GM21390 (cell line): ENCODE measurements around the gene SPATA2L.

Source experiments
- ATAC-seq: cut with Tn5 transposase; IDR thresholded peaks from one replicate; pipeline ENCODE4 v1.9.1; 2021; ENCODE audit not compliant: unreplicated experiment

SPATA2L gene, protein sequence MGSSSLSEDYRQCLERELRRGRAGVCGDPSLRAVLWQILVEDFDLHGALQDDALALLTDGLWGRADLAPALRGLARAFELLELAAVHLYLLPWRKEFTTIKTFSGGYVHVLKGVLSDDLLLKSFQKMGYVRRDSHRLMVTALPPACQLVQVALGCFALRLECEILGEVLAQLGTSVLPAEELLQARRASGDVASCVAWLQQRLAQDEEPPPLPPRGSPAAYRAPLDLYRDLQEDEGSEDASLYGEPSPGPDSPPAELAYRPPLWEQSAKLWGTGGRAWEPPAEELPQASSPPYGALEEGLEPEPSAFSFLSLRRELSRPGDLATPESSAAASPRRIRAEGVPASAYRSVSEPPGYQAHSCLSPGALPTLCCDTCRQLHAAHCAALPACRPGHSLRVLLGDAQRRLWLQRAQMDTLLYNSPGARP

DNA sequence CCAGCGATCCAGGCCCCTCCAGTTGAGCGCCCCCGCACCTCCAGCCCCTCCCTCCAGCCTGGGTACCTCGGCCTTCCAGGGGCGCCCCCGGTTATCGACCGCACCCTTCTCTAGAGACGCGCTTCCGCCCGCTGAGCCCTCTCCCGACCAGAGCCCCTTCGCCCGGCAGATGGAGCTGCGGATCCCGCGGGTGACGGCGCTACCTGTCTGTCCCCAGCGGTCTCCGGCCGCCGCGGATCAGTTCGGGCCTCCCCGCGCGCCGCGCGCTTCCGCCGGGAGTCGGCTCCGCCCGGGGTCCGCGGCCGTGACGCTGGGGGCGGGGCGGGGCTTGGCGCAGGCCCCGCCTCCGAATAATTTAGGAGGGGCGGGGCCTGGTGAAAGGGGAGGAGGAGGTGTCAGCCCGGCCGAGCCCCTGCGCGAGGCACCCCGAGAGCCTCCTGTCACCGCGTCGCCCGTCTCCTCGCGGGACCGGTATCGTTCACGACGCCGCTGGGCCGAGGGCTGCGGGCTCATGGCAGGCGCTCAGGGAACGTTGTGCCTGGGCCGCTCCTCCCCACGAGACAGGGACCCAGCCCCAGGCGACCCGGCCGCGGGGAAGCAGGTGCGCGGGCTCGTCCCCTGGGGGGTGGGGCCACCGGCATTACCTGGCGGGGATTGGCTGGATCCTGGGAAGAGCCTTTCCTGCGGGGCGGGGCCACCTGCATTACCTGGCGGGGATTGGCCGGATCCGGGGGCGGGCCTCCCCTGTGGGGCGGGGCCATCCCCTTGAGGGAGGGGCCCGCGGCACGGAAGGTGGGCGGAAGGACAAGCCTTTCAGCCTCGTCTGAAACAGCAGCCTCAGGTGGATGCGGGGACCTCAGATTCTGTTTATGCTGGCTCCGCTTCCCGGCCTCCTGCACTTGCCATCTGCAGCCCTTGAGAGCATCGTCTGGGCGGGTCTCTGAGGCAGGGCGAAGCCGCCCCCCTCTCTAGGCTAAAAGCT lies at the start of gene SPATA2L:
SPATA2L (minus strand) TSS at position 281 of the 982 bp plus-strand sequence. CDS start 473 bp downstream, outside the sequence.
- peak; percentile 63 for ATAC-seq

GRCh38 chr16:89749637-89750036 lies 48.1 kb upstream of the SPATA2L start:
- ATAC-seq: no peak

GRCh38 chr16:89748921-89749320 lies 47.4 kb upstream of the SPATA2L start:
- ATAC-seq: no peak

GRCh38 chr16:89748076-89748475 lies 46.6 kb upstream of the SPATA2L start:
- ATAC-seq: no peak

- no peak for ATAC-seq
Measured at GRCh38 chr16:89746043-89746442, 44.5 kb upstream of the SPATA2L start.

DNA sequence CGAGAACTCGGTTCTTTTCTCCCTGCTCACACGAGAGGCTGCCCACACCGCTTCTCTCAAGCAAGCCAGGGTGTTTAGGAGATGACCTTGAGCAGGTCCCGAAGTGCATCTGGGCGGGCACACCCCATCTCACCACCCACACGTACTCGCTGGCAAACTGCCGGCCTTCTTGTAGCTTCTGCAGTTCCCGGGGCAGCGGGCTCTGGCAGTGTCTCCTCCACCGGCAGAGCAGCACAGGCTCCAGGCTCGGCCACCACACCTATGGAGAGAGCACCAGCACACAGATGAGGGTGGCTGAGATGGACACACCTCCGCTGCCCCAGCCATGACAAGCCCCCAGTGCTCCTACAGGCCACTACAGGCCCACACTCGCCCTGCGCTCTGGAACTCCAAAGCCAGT lies 43.3 kb upstream of the SPATA2L start:
- no peak for ATAC-seq

DNA sequence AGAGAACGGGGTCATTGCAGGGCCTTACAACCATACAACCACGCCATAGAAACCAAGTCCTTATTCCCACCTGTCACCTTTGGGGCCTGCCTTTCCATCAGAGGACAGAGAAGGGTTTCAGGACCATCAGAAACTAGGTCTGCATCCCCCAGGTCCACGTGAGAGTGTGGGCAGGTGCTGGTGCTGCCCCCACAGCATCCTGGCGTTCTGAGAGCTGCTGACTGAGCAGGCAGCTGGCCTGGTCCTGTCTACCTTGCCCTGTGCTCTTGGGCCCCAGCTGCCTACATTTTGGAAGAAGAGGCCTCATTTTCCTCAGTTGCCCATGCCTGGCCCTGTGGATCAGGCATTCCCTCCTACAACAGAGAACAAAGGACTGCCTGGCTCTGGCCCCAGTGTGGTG lies 41.4 kb upstream of the SPATA2L start:
- no peak for ATAC-seq

DNA sequence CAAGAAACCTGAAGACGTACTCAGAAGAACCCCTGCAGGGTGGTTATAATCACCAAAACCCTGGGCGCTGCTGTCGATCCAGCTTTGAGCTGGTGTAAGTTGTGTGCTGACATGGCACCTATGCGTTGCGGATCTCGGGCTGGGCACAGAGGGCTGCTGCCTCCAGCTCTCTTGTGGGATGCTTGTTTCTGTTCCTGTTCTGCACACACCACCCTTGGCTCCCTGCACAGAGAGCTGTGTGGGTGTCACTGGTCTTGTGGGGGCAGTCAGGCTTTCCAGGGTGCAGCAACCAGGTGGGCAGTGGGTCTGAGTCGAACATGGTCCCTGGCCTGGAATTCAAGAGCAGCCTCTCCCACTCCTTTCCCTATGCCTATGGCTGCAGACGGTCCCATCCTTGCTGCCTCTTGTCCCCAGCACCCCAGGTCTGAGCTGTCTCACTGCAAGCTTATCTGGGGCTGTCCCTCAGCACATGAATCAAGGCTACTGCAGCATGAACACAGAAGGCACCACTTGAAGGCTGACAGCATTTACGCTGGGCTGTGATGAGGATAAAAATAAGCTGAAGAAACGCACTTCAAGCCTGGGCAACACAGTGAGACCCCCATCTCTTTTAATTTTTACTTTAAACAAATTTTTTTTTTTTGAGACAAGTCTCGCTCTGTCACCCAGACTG lies 40.0 kb upstream of the SPATA2L start:
- ATAC-seq: no peak

GRCh38 chr16:89739383-89739782 lies 37.9 kb upstream of the SPATA2L start:
- no peak for ATAC-seq

- no peak for ATAC-seq
Measured at GRCh38 chr16:89738538-89739317, 37.2 kb upstream of the SPATA2L start.

DNA sequence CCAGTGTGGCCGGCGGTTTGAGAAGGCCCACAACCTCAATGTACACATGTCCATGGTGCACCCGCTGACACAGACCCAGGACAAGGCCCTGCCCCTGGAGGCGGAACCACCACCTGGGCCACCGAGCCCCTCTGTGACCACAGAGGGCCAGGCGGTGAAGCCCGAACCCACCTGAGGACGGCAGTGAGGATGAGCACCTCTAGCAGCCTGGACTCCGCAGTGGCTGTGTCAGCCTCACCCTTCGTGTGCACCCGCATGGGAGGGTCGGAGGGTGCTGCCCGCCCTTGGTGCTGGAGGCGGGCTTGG lies 36.5 kb upstream of the SPATA2L start:
- no peak for ATAC-seq

DNA sequence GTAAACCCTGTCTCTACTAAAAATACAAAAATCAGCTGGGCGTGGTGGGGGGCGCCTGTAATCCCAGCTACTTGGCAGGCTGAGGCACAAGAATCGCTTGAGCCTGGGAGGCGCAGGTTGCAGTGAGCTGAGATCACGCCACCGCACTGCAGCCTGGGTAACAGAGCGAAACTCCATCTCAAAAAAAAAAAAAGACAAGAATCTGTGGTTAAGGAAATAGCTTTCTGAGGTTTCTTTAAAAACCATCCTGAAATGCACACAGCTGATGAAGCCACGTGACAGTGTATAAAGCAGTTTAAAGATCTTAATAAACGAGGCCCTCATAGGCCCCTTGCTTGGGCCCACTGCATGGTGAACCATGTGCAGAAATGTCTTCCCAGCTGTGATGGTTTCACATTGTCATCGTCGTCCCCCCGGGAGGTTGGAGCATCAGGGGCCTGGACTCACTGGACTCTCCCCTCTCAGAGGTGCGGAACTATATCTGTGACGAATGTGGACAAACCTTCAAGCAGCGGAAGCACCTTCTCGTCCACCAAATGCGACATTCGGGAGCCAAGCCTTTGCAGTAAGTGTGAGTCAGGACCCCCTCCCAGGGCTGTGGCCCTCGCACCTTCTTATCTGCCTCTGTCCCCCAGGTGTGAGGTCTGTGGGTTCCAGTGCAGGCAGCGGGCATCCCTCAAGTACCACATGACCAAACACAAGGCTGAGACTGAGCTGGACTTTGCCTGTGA lies 36.0 kb upstream of the SPATA2L start:
- ATAC-seq: no peak

- no peak for ATAC-seq
Measured at GRCh38 chr16:89736554-89736953, 35.0 kb upstream of the SPATA2L start.

DNA sequence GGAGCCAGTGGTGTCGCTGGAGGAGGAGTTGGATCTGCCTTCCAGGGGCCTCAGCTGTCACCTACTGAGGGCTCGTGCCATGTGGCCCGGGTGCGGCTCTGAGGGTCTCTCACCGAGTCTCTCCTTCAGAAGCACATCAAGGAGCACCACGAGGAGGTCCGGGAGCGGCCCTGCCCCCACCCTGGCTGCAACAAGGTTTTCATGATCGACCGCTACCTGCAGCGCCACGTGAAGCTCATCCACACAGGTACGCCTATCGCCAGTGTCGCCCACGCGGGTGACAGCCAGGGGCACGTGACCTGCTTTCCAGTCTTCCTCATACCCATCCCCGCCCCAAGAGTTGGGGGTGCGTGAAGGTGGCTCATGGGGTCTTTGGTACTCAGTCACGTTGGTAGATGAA lies 32.3 kb upstream of the SPATA2L start:
- no peak for ATAC-seq

GRCh38 chr16:89733322-89733721 lies 31.8 kb upstream of the SPATA2L start:
- ATAC-seq: no peak

DNA sequence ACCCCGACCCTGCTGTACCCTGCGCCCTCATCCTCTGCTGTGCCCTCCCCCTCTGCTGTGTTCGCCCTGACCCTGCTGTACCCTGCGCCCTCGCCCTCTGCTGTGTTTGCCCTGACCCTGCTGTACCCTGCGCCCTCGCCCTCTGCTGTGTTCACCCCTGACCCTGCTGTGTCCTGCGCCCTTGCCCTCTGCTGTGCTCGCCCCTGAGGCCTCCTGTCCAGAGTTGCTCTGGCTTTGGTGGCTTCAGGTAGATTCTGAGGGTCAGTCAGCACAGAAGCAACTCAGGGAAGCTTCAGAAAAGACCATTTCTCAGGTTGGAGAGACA lies 31.4 kb upstream of the SPATA2L start:
- no peak for ATAC-seq

DNA sequence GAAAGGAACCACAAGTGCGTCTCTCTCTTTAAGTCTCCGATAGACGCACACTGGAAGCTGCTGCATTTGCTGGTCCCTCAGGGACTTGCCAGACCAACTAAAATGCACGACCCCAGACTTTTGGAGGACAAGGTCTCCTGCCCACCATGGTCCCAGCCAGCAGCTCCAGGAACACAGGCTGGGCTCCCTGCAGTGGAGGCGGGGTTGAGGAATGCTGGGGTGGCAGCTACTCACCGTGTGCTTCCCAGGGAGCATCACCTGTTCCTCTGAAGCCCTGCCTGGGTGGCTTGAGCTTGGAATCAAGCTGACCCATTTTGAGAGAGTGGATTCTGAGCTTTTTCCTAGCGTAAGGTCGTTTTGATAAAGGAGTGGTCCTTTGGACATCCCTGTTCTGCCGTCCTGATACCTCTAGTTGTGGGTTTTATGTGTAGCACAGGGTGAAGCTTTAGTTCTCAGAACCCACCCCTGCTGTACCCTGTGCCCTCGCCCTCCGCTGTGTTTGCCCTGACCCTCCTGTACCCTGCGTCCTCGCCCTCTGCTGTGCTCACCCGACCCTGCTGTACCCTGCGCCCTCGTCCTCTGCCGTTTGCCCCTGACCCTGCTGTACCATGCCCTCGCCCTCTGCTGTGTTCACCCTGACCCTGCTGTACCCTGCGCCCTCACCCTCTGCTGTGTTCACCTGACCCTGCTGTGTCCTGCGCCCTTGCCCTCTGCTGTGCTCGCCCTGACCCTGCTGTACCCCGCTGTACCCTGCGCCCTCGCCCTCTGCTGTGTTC lies 30.8 kb upstream of the SPATA2L start:
- ATAC-seq: no peak

DNA sequence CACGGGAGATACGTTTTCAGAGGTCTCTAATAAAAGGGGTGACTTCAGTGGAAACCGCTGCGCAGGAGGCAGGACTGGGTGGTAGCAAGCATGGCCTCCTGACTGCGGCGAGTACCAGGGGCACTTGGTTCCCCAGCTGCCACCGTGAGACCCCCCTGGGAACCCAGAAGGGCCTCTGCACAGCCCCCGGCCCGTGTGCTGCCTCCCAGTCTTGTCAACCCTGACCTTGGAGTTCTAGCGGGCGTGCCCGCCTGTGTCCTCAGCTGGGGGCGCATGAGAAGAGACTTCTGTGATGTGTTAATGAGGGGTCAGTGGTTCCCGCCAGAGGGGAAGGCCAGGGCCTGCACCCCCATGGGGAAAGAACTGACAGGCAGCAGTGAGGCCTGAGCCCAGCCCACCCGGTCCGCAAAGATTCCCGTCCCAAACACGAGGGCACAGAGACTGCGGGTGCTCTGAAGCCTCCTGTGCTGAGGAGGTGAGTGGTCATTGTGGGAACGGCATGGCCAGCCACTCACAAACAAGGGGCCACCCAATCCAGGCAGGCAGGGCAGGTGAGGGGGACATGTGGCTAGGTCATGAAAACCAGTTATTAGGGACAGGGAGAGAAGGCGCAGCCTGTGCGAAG lies 29.2 kb upstream of the SPATA2L start:
- no peak for ATAC-seq
